ENCODE measurements around the gene APOBEC4. TPM values are rescaled to one million over a fixed set of nuclear protein-coding genes. Genes with fewer than 3 reads are reported as not detected.
A peak's percentile ranks its signal among the peaks of the same experiment; 100 is the strongest.

Gene APOBEC4
- total and polyA plus RNA-seq, 4 experiments from 2014 or later: not detected

DNA sequence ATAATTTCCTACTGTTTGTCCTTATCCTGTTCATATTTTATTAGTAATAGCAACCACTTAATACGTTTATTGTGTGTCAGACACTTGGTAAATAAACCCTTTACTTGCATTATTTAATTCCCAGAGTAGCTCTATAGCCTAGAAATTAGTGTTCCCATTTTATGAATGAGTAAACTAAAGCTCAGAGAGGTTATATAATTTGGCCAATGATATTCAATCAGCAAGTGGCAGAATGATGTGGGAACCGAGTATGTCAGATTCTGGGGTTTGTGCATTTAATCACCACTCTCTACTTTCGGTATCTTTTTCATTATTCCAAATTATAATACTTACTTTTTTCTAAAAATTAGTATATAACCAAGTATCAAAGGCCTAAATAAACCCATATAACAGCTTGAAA lies 10.9 kb downstream of the APOBEC4 start:
- Histone ChIP-seq H3K9me3 (ENCODE audit: control insufficient read depth in 1 of 2, low read length in 2 of 2) (no peaks in the 10 kb centered on the region), H3K27ac (ENCODE audit: low read depth, low read length) (no peak overlapping the region), H3K36me3 (ENCODE audit: insufficient read depth, low read length) (no peaks in the 10 kb centered on the region), H3K4me1 (ENCODE audit: insufficient read depth, low read length) (no peaks in the 10 kb centered on the region), H3K4me3 (ENCODE audit: low read length in 2 of 2) (no peak overlapping the region), H3K27me3 (ENCODE audit: insufficient read depth, low read length) (no peaks in the 10 kb centered on the region)
- POLR2A ChIA-PET (ENCODE audit: partially characterized antibody): no interaction called here
- Mint-ChIP-seq H3K4me3 (no peak overlapping the region), H3K4me1 (peaks cover 1 to 3% (median 1%) of the 10 kb centered on the region in 4 donors), H3K27ac (no peak overlapping the region), H3K27me3 (no peaks in the 10 kb centered on the region), H3K9me3 (no peaks in the 10 kb centered on the region), H3K36me3 (no peaks in the 10 kb centered on the region)
- CTCF ChIA-PET (ENCODE audit: partially characterized antibody): interaction anchor here (0.9 to 2.5 kb wide), 2 partner anchors 12 to 14 kb away, joined by 4 to 10 read pairs; no protein-coding TSS in a partner anchor
- intact Hi-C loops (cut with micrococcal nuclease): no loop called here
- DNase-seq: no peak

DNA sequence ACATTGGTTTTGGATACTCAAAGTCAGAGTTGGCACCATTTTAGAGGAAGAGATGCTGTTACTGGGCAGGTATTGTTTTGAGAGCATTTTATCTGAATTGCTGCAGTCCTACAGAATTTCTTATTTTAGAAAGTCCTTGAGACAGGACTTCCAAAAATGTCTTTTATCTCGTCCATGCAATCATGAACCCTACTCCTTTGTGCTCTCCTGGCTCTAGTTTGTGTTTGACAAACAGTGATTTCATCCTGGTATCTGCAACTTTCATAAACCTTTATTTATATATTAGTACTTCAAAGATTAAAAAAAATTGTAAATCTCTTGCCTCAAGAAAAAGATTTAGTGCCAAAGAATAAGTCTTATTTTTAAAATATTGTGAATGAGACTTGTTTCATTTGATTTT lies 12.9 kb downstream of the APOBEC4 start:
- Mint-ChIP-seq H3K4me1 (peaks cover 9 to 20% (median 14%) of the 10 kb centered on the region in 4 donors), H3K4me3 (no peak overlapping the region), H3K27me3 (no peaks in the 10 kb centered on the region), H3K27ac (no peak overlapping the region), H3K9me3 (peaks cover 0 to 3% (median 0%) of the 10 kb centered on the region in 8 donors), H3K36me3 (peaks cover 3 to 7% of the 10 kb centered on the region in 2 donors)
- no peaks in the 10 kb centered on the region for H3K27me3 ChIP-seq (ENCODE audit: insufficient read depth, low read length)
- ChIA-PET CTCF (ENCODE audit: partially characterized antibody) (interaction anchor here (1.3 to 2.5 kb wide), 2 partner anchors 16 kb away, joined by 5 to 10 read pairs; no protein-coding TSS in a partner anchor), POLR2A (ENCODE audit: partially characterized antibody) (no interaction called here)
- H3K36me3 ChIP-seq (ENCODE audit: insufficient read depth, low read length): no peaks in the 10 kb centered on the region
- no peaks in the 10 kb centered on the region for H3K9me3 ChIP-seq (ENCODE audit: control insufficient read depth in 1 of 2, low read length in 2 of 2)
- no peak overlapping the region for H3K27ac ChIP-seq (ENCODE audit: low read depth, low read length)
- intact Hi-C loops (cut with micrococcal nuclease): no loop called here
- H3K4me3 ChIP-seq (ENCODE audit: low read length in 2 of 2): no peak overlapping the region
- DNase-seq: no peak
- peaks cover 10% of the 10 kb centered on the region for H3K4me1 ChIP-seq (ENCODE audit: insufficient read depth, low read length)

DNA sequence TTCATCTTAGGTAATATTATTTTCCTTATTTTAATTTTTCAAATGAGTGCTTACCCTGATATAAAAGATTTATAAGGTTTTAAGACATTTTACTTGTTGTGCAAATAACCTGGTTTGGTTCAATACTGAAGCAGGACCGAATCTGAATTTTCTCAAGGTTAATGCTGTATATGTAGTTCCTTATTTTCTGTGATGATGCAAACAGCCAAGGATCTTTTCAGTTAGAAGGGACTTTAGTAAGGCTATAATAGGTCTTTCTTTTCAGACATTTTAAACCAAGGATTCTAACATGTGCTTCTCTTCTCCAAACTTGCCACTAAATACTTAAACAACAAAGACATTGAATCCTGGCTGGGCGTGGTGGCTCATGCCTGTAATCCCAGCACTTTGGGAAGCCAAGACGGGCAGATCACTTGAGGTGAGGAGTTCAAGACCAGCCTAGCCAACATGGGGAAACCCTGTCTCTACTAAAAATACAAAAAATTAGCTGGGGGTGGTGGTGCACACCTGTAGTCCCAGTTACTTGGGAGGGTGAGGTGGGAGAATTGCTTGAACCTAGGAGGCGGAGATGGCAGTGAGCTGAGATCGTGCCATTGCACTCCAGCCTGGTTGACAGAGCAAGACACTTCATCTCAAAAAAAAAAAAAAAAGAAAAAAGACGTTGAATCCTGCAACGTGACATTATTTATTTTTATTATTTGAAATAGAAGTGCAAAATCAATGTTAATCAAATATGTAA lies 14.3 kb downstream of the APOBEC4 start:
- no peaks in the 10 kb centered on the region for H3K36me3 ChIP-seq (ENCODE audit: insufficient read depth, low read length)
- H3K4me1 ChIP-seq (ENCODE audit: insufficient read depth, low read length): peaks cover 16% of the 10 kb centered on the region
- H3K4me3 ChIP-seq (ENCODE audit: low read length in 2 of 2): no peak overlapping the region
- intact Hi-C loops (cut with micrococcal nuclease): loop anchor here (5.0 to 10.0 kb wide), 4 partner anchors 46 to 1247 kb away; partner anchors contain the start of genes EDEM3, GLUL and RGS16
- H3K4me1 Mint-ChIP-seq: peaks cover 9 to 31% (median 18%) of the 10 kb centered on the region in 4 donors
- peaks cover 0 to 3% (median 0%) of the 10 kb centered on the region in 8 donors for H3K9me3 Mint-ChIP-seq
- no peak for DNase-seq
- H3K27me3 ChIP-seq (ENCODE audit: insufficient read depth, low read length): no peaks in the 10 kb centered on the region
- H3K4me3 Mint-ChIP-seq: no peak overlapping the region
- no peaks in the 10 kb centered on the region for H3K9me3 ChIP-seq (ENCODE audit: control insufficient read depth in 1 of 2, low read length in 2 of 2)
- peaks cover 3 to 12% of the 10 kb centered on the region in 2 donors for H3K36me3 Mint-ChIP-seq
- no peak overlapping the region for H3K27ac Mint-ChIP-seq
- ChIA-PET CTCF (ENCODE audit: partially characterized antibody) (interaction anchor here (0.7 to 1.3 kb wide), 3 partner anchors 10 to 854 kb away, joined by 3 to 5 read pairs (median 3); no protein-coding TSS in a partner anchor), POLR2A (ENCODE audit: partially characterized antibody) (no interaction called here)
- H3K27ac ChIP-seq (ENCODE audit: low read depth, low read length): no peak overlapping the region
- no peaks in the 10 kb centered on the region for H3K27me3 Mint-ChIP-seq

DNA sequence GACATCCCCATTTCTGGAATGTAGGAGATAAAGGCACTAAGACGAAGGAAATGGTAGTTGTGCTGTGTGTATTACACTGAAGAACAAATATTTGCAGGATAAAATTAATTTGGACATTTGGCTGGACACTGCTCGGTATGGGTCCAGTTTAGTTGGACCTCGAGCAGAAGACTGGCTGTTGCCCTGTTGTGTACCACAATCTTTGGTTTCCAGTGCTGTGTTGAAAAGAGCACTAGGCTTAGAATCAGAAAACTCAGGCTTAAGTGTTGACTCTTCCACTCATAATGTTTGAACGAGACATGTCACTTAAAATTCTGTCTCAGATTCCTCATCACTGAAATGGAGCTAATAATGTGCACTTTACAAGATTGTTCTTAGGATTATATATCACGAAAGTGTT lies 16.3 kb downstream of the APOBEC4 start:
- POLR2A ChIA-PET (ENCODE audit: partially characterized antibody): no interaction called here
- Histone ChIP-seq H3K4me3 (ENCODE audit: low read length in 2 of 2) (no peak overlapping the region), H3K9me3 (ENCODE audit: control insufficient read depth in 1 of 2, low read length in 2 of 2) (no peaks in the 10 kb centered on the region), H3K36me3 (ENCODE audit: insufficient read depth, low read length) (peaks cover 5% of the 10 kb centered on the region), H3K27ac (ENCODE audit: low read depth, low read length) (no peak overlapping the region), H3K4me1 (ENCODE audit: insufficient read depth, low read length) (peaks cover 33% of the 10 kb centered on the region), H3K27me3 (ENCODE audit: insufficient read depth, low read length) (no peaks in the 10 kb centered on the region)
- intact Hi-C loops (cut with micrococcal nuclease): loop anchor here (5.0 to 10.0 kb wide), 4 partner anchors 48 to 1244 kb away; partner anchors contain the start of genes EDEM3, GLUL and RGS16
- no peak for DNase-seq
- Mint-ChIP-seq H3K36me3 (peaks cover 4 to 24% of the 10 kb centered on the region in 2 donors), H3K4me1 (peaks cover 21 to 47% (median 30%) of the 10 kb centered on the region in 4 donors), H3K27ac (peak overlapping the region in 6 of 7 donors; percentile 92 to 100 (median 99)), H3K27me3 (no peaks in the 10 kb centered on the region), H3K4me3 (peak overlapping the region; percentile 100), H3K9me3 (peaks cover 0 to 3% (median 0%) of the 10 kb centered on the region in 8 donors)
- CTCF ChIA-PET (ENCODE audit: partially characterized antibody): interaction anchor here (0.7 to 1.9 kb wide), 3 partner anchors 16 to 279 kb away, joined by 3 to 12 read pairs (median 4); partner anchors contain the start of gene APOBEC4

DNA sequence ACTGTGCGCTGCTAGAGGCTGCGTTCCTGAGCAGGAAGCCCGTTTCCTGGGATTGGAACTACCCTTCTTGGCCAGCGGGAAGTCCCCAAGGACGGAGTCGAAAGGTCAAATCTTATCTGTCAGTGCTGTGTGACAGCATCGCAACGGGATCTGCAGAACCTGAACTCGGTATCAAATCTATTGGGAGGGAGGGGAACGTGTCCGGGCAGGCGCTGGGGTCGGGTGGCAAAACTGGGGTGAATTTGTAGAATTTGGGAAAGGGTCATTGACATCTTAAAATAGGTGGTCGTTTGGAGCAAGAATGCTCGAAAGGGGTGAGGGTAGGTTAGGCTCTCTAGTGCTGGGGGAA lies 16.8 kb downstream of the APOBEC4 start:
- peaks cover 23 to 50% (median 33%) of the 10 kb centered on the region in 4 donors for H3K4me1 Mint-ChIP-seq
- intact Hi-C loops (cut with micrococcal nuclease): loop anchor here (5.0 to 10.0 kb wide), 4 partner anchors 48 to 1244 kb away; partner anchors contain the start of genes EDEM3, GLUL and RGS16
- H3K27ac Mint-ChIP-seq: peak overlapping the region; percentile 92 to 100 (median 99)

DNA sequence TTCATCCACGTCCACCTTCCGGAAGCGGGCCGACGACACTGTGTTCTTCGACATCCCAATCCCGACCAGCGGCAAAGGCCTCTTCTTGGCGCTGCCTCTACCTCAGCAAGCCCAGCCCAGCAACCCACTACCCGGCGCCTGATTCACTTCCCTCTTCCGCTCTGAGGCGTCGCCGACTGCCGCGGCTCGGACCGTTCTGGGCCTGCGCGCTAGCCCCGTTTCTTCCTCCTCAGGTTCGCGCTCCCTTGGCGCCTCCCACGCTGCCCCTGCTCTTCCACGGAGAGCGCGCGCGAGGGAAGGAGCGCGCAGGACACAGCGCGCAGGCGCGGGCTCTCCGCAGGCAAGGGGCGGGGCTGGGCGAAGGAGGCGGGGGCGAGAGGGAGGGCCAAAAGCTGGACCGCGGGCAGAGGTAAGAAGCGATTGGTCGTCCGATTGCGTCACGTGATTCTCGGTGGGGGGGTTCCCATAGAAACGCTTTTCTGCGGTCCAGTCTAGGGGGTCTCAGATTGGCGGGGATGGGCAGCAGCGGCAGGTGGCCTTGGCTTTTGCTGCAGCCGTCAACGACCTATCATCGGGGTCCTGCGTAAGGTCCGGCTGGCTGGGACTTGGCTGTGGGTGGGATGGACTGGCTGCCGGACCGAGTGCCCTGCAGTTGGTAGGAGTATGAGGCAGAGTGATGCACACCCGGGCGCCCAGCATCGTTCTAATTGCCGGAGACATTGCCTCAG lies 17.3 kb downstream of the APOBEC4 start, which contains the start of gene ARPC5:
Gene ARPC5 (minus strand): TSS at position 178 of the 728 bp plus-strand sequence. CDS start 124 bp downstream, at position 54.
- Mint-ChIP-seq H3K36me3 (peaks cover 9 to 28% of the 10 kb centered on the region in 2 donors), H3K4me1 (peaks cover 26 to 54% (median 36%) of the 10 kb centered on the region in 4 donors), H3K9me3 (peaks cover 0 to 3% (median 0%) of the 10 kb centered on the region in 8 donors), H3K27me3 (no peaks in the 10 kb centered on the region), H3K4me3 (peak within 1 kb of the TSS; percentile 100), H3K27ac (peak within 1 kb of the TSS; percentile 92 to 100 (median 99))
- peak; percentile 94 to 95 (median 94) for DNase-seq
- intact Hi-C loops (cut with micrococcal nuclease): loop anchor here (1.0 to 10.0 kb wide), 8 partner anchors 19 to 1522 kb away; partner anchors contain the start of genes EDEM3, GLUL, RGS16 and SWT1
- ChIA-PET CTCF (ENCODE audit: partially characterized antibody) (interaction anchor here (0.6 to 1.0 kb wide), 2 partner anchors 19 to 165 kb away, joined by 3 read pairs; no protein-coding TSS in a partner anchor), POLR2A (ENCODE audit: partially characterized antibody) (interaction anchor here (2.2 kb wide), 1 partner anchor 280 kb away, joined by 5 read pairs; no protein-coding TSS in a partner anchor)
- Histone ChIP-seq H3K4me3 (ENCODE audit: low read length in 2 of 2) (peak within 1 kb of the TSS; percentile 72 to 88), H3K4me1 (ENCODE audit: insufficient read depth, low read length) (peaks cover 44% of the 10 kb centered on the region), H3K9me3 (ENCODE audit: control insufficient read depth in 1 of 2, low read length in 2 of 2) (no peaks in the 10 kb centered on the region), H3K27ac (ENCODE audit: low read depth, low read length) (peak within 1 kb of the TSS; percentile 81), H3K27me3 (ENCODE audit: insufficient read depth, low read length) (no peaks in the 10 kb centered on the region), H3K36me3 (ENCODE audit: insufficient read depth, low read length) (peaks cover 7% of the 10 kb centered on the region)

More for the DNA sequence above, 16.8 kb downstream of the APOBEC4 start:
- Mint-ChIP-seq H3K4me3 (peak overlapping the region; percentile 100), H3K9me3 (peaks cover 0 to 3% (median 0%) of the 10 kb centered on the region in 8 donors), H3K27me3 (no peaks in the 10 kb centered on the region), H3K36me3 (peaks cover 6 to 26% of the 10 kb centered on the region in 2 donors)
- Histone ChIP-seq H3K27me3 (ENCODE audit: insufficient read depth, low read length) (no peaks in the 10 kb centered on the region), H3K36me3 (ENCODE audit: insufficient read depth, low read length) (peaks cover 5% of the 10 kb centered on the region), H3K4me1 (ENCODE audit: insufficient read depth, low read length) (peaks cover 38% of the 10 kb centered on the region), H3K9me3 (ENCODE audit: control insufficient read depth in 1 of 2, low read length in 2 of 2) (no peaks in the 10 kb centered on the region), H3K27ac (ENCODE audit: low read depth, low read length) (peak overlapping the region; percentile 81), H3K4me3 (ENCODE audit: low read length in 2 of 2) (peak overlapping the region; percentile 72 to 88)
- DNase-seq: no peak
- CTCF ChIA-PET (ENCODE audit: partially characterized antibody): interaction anchor here (0.6 to 1.9 kb wide), 2 partner anchors 18 to 19 kb away, joined by 3 to 12 read pairs; no protein-coding TSS in a partner anchor
- POLR2A ChIA-PET (ENCODE audit: partially characterized antibody): interaction anchor here (2.2 kb wide), 1 partner anchor 280 kb away, joined by 5 read pairs; no protein-coding TSS in a partner anchor
